Ramos (cell line): ENCODE data around the gene ZSWIM4.
"Not testable (repeated sequence)": the region's sequence is repeated elsewhere in the genome, so short reads cannot be mapped to it uniquely, and the experiment has no call there.

ENCODE experiments used
- in situ Hi-C: fragments of 300-500 bp; cut with MboI; formaldehyde crosslinking; loops from one replicate; pipeline ENCODE4 v1.14.3; 2022; ENCODE audit warnings: low sequenced_read_pairs; ENCODE audit not compliant: unreplicated experiment

The ZSWIM4 gene

DNA sequence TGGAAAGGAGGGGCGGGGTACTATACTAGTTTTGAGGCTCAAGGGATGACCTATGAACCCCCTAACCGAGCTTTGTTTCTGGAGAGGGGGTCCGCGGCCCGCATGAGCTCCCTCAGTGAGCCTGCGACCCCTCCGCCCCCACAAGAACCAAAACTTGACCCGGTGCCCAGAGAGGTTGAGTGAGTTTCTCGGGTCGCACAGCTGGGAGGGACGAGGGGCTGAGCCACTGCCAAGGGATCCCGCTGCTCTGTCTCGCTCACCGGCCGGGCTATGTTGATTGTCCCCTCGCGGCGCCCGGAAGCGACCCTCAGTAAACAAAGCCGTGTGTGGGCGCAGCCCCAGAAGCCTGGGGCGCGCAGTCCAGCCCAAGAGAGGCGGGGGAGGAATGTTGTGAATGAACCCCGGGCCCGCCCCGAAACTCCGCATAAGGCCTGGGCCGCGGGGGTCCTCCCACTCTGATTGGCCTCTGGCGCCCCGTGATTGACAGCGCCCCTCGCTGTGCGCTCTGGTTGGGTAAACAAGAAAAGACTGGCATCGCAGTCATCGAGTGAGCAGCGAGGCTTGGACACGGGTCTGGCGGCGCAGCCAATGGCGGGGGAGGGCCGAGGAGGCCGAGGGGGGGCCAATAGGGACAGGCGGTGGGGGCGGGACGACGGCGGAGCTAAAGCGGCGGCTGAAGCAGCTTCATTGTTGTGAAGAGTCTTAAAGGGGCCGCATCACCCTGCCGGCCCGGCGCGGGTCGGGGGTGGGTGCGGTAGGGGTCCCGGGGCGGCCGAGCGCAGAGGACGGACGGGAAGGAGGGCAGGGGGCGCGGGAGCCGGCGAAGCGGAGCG is at the start of gene ZSWIM4:
TSS of gene ZSWIM4 (plus strand) at position 687 of the 833 bp plus-strand sequence. CDS start 206 bp downstream, outside the sequence.
- in situ Hi-C loops, result no loop called here

DNA sequence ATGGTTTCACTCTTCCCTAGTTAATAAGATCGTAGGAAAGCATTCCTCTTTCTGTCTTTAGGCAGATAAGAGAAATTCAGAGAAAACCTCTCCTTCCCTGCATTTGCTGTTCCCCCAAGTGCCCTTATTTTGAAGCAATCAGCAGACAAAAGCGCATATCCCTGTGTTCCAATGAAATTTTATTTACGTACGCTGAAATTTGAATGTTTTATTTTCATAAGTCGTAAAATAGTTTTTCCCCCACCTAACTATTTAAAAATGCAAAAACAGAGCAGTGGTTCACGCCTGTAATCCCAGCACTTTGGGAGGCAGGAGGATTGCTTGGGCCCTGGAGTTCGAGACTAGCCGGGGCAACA is 48.2 kb upstream of the ZSWIM4 start:
- in situ Hi-C loops, result no loop called here

DNA sequence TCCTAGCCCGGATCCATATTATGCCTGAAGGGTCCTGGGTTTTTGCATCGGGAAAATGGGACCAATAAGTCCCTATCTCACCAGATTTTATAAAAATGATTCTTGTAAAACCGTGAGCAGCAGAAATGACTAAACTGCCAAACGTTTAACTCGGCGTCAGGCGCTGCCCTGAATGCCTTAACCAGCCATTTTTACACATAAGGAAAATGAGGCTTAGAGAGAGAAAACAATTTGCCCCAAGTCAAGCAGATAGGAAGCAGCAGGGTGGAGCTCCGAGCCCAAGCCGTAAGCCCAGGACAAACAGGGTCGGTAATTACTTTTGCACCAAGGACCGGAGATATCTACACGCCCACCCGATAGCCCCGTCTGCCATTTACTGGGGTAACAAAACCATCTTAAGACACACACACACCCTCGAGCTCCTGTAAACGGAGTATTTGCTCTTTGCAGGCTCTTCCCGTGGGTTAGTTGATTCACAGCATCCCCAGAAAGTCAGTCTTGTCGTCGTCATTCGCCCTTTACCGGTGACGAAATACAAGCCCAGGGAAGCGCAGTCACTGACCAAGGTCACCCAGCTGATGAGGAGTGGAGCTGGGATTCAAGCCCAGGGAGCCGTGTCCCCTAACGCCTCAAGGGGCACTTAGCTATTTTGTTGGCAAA is 46.9 kb upstream of the ZSWIM4 start:
- in situ Hi-C loops, result no loop called here

DNA sequence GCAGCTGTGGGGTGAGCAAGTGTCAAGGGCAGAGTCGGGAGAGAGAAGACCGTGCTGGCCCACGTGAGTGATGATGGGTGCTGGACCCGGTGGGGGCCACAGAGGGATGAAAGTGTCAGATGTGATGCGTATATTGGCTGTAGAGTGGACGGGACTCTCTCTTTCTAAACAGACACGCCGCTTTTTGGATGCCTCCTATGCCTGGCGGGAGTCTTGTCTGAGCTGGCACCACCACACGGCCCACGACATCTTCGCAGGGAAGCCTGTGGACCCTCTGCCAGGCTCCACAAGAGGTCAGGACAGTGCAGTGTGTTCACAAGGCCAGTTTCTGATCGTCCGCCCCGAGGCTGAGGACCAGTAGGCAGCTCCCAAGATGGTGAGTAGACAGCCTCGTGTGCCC is 43.8 kb upstream of the ZSWIM4 start:
- in situ Hi-C loops, result no loop called here

DNA sequence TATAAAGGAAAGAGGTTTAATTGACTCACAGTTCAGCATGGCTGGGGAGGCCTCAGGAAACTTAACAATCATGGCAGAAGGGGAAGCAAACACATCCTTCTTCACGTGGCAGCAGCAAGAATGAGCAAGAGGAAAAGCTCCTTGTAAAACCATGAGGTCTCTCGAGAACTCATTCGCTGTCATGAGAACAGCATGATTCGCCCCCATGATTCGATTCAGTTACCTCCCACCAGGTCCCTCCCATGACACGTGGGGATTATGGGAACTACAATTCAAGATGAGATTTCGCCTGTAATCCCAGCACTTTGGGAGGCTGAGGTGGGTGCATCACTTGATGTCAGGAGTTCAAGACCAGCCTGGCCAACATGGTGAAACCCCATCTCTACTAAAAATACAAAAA is 41.6 kb upstream of the ZSWIM4 start:
- in situ Hi-C loops, result not testable (repeated sequence)

DNA sequence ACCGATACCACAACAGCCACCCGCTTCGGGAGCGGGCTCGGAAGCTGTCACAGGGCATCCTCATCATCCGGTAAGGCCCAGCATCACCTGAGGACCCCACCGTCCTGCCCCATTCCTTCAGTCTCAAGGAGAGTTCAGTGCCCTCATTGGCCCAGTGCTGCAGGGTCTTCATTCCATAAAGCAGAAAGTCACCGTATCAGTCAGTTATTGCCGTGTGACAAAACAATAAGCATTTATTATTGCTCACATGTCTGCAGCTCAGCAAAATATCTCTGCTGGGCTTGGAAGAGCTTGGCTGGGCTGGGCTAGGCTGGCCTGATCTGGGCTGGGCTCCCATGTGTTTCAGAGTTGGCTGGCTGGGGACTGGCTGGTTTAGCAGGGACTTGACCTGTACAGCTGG is 39.0 kb upstream of the ZSWIM4 start:
- in situ Hi-C loops, result no loop called here

DNA sequence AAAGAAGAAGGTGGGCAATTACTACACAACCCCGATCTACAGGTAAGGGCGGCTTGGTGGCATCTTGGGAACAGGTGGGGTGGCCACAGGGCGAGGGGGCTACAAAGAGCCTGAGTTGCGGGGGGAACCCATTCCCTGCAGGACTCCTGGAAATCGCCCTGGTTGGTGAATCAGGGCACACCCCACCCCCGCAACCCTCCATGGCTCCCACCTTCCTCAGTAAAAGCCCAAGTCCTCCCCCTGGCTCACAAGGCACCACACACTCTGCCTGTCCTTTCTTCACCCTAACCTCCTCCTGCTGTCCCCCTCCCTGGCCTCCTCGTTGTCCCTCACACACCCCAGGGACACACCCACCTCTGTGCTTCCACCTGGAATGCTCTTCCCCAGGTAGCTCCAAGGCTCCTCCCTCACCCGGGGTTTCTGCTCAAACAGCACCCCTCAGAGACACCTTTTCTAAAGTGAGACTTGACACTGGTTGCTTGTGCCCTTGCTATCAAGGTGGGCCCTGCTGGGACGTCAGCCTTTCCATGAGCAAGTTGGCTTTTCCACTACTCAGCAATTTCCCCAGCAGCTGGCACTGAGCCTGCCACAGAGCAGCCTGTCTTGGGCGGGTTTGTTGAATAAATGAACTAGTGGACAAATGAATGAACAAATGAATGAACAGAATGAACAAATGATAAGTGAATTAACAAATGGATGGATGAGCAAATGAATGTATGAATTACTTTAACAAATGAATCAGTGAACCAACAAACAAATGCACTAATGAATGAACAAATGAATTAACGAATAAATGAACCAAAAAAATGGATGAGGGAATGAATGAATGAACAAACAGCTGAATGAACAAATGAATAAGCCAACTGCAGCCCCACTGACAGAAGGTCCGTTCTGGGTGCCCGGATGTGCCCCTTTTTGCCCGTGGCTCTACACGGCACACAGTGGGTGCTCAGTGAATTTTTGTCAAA is 37.2 kb upstream of the ZSWIM4 start:
- in situ Hi-C loops, result no loop called here

DNA sequence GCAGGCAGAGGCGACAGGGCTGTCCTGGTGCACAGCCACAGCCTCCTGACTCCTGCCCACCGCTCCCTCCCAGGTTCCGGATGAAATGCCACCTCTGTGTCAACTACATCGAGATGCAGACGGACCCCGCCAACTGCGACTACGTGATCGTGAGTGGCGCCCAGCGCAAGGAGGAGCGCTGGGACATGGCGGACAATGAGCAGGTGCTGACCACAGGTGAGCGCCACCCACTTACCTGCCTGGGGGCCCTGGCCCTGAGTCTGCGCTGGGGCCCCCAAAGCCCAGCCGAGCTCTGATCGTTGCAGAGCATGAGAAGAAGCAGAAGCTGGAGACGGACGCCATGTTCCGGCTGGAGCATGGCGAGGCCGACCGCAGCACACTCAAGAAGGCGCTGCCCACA is 36.4 kb upstream of the ZSWIM4 start:
- in situ Hi-C loops, result no loop called here

DNA sequence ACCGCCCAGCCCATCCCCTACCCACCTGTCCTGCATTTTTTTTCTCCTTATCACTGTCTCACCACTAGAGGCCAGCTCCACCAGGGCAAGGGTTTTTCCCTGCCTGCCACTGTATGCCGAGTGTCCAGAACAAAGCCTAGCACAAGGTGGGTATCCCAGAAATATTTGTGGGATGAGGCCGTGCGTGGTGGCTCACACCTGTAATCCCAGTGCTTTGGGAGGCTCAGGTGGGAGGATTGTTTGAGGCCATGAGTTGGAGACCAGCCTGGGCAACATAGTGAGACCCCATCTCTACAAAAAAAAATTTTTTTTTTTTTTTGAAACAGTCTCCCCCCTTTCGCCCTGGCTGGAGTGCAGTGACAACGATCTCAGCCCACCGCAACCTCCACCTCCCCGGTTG is 33.8 kb upstream of the ZSWIM4 start:
- in situ Hi-C loops, result no loop called here

DNA sequence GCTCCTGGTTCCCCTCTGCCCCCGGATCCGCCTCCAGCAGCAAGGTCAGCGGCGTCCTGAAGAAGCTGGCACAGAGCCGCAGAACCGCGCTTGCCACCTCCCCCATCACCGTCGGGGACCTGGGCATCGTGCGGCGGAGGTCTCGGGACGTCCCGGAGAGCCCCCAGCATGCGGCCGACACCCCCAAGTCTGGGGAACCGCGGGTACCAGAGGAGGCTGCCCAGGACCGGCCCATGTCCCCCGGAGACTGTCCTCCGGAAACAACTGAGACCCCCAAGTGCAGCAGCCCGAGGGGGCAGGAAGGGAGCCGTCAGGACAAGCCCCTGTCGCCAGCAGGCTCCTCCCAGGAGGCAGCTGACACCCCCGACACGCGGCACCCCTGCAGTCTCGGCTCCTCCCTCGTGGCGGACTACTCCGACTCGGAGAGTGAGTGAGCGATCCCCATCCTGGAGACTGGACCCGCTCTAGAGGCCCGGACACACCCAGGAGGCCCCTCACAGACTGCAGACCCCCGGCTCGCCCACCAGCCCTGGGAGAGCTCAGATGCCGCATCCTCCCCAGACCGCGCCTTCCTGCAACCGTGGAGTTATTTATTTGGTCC is 32.5 kb upstream of the ZSWIM4 start:
- in situ Hi-C loops, result no loop called here

DNA sequence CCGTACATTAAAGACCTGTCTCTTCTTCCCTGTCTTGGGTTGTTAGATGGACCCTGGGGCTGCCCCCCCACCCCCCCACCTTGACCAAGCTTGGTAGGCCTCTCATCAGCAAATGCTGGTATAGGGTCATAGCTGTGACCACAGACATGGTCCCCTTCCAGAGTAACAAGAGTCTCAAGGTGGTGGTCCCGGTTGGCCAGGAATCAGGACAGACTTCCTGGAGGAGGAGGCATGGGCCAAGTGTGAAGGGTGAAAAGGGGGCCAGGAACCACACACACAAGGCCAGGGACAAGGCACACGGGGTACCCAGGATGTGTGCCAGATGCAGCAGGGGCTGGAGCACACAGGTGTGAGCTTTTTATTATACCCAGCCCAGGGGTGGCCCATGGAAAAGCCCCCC is 32.0 kb upstream of the ZSWIM4 start:
- in situ Hi-C loops, result no loop called here

DNA sequence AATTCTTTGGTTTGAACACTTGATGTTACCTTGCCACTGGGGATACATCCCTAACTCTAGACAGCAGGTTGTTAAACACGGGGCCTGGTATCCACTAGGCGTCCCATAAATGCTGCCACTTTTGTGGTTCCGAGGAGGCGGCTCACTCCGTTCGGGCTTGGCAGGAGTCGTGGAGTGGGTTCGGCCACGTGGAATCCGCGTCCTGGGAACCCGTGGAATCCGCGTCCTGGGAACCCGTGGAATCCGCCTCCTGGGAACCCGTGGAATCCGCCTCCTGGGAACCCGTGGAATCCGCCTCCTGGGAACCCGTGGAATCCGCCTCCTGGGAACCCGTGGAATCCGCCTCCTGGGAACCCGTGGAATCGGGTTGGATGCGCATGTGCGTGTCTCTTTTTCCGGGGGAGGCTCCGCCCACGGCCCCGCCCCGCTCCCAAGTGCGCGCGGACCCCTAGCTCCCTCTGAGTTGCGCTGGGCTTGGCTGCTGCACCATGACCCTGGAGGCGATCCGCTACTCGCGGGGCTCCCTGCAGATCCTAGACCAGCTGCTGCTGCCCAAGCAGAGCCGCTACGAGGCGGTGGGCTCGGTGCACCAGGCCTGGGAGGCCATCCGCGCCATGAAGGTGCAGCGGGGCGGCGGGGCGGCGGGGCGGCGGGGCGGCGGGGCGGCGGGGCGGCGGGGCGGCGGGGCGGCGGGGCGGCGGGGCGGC is 31.0 kb upstream of the ZSWIM4 start, which contains the start of gene MRI1:
TSS of gene MRI1 (plus strand) at position 422 of the 707 bp plus-strand sequence. CDS start at position 489, 67 bp downstream.
- in situ Hi-C loops, result no loop called here

DNA sequence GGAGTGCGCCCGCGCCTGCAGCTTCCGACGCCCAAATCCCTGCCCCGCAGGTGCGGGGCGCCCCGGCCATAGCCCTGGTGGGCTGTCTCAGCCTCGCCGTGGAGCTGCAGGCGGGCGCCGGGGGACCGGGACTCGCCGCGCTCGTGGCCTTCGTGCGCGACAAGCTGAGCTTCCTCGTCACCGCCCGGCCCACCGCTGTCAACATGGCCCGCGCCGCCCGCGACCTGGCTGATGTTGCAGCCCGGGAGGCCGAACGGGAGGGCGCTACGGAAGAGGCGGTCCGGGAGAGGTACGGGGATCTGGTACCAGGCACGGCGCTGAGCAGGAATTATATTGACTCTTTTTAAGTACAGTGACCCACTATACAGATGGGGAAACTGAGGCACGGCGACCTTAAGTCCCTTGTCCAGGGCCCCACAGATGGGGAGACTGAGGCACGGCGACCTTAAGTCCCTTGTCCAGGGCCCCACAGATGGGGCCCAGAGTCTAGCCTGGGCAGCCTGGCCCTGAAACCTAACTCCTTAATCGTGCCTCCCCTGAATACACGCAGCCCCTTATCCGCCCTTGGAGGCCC is 30.3 kb upstream of the ZSWIM4 start:
- in situ Hi-C loops, result no loop called here

DNA sequence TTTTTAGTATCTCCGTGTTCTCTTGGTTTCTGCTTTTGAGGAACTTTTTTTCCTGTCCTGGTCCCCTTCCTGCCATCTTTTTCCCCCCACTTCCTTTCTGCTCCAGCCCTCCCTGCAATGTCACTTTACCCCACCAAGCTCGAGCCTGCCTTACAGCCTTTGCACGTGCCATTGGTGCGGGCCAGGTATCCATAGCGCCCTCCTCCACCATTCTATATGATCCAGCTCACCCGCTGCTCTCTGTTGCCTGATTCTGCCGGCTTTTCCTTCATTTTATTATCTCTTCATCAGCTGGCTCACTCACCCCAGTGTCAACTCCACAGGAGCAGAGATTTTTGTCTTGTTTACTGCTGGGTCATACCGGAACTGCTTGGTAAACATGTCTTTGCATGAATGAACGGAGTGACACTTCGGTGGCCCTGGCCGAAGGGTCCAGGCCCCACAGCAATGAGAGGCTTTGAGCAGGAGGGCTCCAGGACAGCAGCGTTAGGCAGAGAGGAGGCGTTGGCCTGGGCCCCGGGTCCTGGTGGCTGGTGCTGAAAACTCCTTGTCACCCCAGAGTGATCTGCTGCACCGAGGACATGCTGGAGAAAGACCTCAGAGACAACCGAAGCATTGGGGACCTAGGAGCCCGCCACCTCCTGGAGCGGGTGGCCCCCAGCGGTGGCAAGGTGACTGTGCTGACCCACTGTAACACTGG is 29.7 kb upstream of the ZSWIM4 start:
- in situ Hi-C loops, result no loop called here

DNA sequence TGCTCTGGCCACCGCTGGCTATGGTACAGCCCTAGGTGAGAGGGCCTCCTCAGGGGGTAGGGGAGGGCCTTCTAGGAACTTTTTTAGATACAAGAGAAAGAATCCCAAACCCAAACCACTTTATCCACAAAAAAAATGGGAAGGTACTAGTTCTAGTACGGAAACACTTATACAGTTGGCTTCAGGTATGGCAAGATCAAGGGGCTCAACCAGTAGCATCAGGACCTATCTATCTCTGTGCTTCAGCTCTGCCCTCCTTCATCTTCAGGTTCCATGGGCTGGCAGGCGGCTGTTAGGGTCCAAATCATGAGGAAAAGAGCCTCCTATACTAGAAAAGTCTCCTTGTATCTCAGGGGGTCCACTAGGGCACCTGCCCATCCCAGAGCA is 29.2 kb upstream of the ZSWIM4 start:
- in situ Hi-C loops, result no loop called here

DNA sequence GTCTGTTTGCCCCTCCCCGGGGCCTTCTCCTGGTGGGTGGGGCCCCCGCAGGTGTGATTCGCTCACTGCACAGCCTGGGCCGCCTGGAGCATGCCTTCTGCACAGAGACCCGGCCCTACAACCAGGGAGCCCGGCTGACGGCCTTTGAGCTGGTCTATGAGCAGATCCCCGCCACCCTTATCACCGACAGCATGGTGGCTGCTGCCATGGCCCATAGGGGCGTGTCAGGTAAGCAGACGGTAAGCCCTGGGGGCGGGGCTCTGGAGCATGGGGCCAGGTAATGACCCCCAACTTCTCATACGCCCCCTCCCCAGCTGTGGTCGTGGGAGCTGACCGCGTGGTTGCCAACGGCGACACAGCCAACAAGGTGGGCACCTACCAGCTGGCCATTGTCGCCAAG is 26.7 kb upstream of the ZSWIM4 start:
- in situ Hi-C loops, result no loop called here

DNA sequence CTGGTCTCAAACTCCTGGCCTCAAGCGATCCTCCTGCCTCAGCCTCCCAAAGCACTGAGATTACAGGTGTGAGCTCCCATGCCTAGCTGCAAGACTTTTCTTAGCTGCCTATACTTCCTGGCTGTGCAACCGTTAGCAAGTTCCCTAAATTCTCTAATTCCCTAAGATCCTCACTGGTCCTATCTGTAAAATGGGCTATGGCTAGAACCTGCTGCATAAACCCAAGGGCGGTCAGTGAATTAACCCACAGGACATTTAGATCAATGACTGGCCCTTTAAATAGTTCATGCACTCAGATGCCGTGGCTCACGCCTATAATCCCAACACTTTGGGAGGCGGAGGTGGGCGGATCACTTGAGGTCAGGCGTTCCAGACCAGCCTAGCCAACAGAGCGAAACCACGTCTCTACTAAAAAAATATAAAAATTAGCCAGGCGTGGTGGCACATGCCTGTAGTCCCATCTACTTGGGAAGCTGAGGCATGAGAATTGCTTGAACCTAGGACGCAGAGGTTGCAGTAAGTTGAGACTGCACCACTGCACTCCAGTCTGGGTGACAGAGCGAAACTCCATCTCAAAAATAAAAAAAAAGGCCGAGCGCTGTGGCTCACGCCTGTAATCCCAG is 25.1 kb upstream of the ZSWIM4 start:
- in situ Hi-C loops, result no loop called here
